ENCODE data around the gene TMEM37.

TMEM37 gene

GRCh38 chr2:119419065-119419464, 12.6 kb upstream of the TMEM37 start:
- no peak for DNase-seq

- DNase-seq: no peak
These were observed 11.7 kb upstream of the TMEM37 start for GRCh38 chr2:119419803-119420508.

DNA sequence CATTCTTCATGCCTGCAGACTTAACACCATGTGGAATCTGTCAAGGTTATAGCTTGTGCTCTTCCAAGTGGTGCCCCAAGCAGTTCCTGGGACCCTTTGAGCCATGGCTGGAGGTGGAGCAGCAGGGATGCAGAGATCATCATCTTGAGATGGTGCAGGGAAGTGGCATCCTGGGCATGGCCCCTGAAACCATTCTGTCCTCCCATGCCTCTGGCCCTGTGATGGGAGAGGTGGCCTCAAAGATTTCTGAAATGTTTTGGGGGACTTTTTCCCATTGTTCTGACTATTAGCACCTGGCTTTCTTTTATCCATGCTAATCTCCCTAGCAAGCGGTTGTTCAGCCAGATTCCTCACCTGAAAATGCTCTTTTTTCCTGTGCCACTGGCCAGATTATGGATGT, 10.3 kb upstream of the TMEM37 start:
- no peak for DNase-seq

DNA sequence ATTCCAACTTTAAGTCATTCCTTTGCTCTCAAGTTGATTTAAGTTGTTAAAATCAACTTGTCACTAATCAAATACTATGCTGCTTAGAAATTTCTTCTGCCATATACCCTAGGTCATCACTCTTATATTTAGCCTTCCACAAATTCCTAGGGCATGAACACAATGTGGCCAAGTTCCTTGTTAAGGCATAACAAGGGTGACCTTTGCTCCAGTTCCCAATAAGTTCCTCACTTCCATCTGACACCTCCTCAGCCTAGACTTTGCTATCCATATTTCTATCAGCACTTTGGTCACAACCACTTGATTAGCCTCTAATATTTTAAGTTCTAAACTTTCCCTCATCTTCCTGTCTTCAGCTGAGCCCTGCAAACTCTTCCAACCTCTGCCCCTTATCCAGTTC, 9.9 kb upstream of the TMEM37 start:
- DNase-seq: no peak

GRCh38 chr2:119422360-119423107, 9.1 kb upstream of the TMEM37 start:
- DNase-seq: no peak

DNA sequence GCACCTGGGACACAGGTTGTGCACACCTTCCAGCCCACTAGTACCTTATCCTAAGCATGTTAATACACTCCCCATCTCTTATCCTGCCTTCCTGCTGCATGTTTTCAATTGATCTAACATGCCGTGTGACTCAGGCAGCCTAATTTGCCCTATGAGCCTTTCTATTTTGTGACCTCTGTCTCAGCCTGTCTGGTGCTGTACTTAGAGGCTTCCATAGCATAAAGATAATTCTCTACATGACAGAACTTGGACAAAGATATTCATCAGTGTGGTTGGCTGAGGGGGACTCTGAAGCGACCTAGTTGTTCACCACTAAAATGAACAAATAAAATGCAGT, 8.6 kb upstream of the TMEM37 start:
- DNase-seq: no peak

GRCh38 chr2:119423811-119424210, 7.8 kb upstream of the TMEM37 start:
- DNase-seq: no peak

GRCh38 chr2:119424284-119425118, 7.2 kb upstream of the TMEM37 start:
- no peak for DNase-seq

DNA sequence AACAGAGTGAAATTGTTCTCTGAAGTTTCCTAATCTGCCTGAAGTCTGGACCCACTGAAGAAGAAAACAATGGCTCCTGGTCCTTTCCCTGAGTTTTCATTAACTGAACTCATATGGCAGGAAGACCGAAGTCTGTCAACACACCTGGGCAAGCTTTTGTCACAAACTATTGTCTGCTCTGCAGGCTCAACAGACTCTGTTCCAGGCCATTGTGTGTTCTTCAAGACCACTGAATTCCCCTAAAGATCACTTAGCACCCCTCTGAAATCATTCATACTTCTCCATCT, 6.6 kb upstream of the TMEM37 start:
- DNase-seq: no peak

DNA sequence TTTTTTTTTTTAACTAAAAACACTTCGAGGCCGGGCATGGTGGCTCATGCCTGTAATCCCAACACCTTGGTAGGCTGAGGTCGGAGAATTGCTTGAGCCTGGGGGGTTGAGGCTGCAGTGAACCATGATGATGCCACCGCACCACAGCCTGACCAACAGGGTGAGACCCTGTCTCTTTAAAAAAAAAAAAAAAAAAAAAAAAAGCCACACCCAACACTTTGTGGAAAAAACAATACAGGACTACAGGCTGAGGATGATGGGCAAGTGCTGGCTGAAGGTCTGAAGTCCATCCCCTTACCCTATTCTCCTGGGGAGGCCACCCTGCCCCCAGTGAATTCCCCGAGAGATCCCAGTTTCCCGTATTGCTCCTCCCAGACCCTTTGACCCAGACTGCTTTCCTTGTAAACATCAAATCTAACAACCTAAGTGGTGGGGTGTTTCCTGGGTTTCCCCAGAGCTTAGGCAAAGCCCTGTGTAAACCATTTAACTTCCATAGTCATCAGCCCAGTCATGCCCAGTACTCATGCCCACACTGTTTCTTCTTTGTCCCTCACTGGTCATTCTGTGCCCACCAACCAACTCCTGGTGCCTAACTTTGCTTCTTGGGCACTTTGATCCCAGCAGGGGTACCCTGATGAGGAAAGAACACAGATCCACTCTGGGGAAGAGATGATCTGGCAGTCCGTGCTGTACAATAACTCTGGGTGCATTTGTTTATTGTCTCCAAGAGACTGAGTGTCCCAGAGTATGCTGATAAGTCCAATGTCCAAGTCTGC, 5.8 kb upstream of the TMEM37 start:
- peak; percentile 19 for DNase-seq

DNA sequence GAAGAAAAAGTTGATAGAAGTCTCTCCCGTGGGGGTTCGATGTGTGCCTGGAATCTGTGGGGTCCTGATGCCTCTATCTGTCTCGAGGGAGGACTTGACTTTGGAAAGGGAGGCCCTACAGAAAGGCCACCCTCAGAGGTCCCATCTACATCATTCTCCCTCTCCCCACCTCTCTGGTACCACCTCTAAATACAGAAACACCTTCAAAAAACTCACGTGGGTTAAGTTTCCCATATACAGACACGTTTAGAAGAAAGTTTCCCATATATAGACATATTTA, 5.3 kb upstream of the TMEM37 start:
- DNase-seq: no peak

GRCh38 chr2:119426801-119427395, 4.8 kb upstream of the TMEM37 start:
- peak; percentile 43 for DNase-seq

DNA sequence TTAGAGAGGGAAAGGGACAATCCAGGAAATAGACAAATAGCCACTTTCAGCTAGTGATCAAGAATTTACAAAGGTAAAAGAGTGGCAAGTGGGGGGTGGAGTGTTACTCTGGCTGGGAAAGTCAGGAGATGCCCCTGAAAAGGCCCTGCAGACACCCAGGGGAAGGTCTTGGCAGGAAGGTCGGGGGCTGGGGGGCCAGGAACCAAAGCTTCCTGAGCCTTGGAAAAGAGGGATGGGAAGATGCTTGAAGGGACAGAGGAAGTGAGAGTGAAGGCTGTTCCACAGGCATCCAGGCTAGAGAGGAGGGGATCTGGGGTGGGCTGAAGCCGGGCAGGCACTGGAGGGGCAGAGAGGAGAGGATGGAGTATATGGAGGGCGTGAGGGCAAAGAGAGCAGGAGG, 3.9 kb upstream of the TMEM37 start:
- no peak for DNase-seq

DNA sequence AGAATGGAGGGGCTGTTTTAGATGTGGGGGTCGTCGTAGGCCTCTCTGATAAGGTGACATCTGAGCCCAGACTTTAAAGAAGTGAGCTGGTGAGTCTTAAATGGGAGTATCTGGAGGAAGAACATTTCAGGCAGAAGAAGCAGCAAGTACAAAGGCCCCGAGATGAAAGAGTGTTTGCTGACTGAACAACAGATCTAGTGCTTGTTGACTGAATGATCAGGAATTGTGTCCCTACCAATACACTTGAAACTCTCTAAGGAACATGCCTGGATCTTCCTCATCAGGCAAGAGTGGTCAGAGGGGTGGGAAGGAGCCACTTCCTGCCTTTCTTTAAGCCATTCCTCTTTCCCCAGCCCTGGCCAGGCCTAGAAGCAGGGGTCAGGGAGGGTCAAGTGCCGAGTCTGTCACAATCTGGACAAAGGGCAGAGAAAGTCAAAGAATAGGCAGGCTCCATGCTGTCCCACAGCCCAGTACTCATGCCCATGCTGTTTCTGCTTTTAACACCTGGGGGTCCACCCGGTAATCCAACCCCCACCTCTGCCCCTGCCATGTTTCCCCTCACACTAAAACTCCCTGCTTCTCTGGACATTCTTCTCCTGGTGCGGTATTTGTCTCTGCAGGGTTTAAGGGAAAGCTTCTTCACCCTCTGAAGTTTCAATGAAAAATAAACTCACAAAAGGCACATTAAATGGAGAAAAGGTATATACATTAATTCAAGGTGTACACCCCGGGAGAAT, 3.0 kb upstream of the TMEM37 start:
- peak; percentile 44 for DNase-seq

DNA sequence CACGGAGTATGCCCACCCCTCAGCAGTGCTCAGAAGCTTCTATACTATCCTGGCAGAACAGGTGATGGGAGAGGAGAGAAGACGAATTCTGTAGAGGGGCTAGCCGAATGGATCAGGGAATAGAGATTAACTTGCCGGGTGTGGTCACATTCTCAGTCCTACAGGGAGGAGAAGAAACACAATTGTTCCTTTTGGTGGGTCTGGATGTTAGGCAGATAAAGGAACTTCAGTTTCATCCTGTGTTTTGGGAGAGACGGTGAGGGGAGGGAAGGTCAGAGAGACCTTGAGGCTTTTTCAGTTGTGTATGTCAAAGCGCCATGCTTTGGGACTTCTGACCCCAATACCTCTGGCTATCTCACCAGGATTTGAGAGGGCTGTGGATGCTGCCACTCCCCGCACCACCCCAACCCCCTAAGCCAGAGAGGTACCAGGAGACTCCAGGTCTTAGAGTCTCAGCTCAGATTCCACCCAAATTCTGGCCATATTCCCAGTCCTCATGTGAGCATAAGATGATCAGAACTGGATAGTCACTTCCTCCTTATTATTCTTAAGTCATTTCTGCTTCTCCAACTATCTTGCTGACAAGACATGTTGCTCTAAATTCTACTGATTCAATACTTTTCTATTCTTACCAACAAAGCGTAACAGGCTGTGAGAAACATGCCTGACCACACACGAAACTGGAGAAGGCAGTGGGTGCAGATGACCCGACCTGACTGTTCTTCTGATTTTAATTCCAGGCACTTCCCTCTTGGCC, 2.3 kb upstream of the TMEM37 start:
- DNase-seq: peak; percentile 69

GRCh38 chr2:119430023-119430498, 1.6 kb upstream of the TMEM37 start:
- no peak for DNase-seq

GRCh38 chr2:119431976-119432850, 559 bp downstream of the TMEM37 start:
- peak; percentile 43 for DNase-seq

DNA sequence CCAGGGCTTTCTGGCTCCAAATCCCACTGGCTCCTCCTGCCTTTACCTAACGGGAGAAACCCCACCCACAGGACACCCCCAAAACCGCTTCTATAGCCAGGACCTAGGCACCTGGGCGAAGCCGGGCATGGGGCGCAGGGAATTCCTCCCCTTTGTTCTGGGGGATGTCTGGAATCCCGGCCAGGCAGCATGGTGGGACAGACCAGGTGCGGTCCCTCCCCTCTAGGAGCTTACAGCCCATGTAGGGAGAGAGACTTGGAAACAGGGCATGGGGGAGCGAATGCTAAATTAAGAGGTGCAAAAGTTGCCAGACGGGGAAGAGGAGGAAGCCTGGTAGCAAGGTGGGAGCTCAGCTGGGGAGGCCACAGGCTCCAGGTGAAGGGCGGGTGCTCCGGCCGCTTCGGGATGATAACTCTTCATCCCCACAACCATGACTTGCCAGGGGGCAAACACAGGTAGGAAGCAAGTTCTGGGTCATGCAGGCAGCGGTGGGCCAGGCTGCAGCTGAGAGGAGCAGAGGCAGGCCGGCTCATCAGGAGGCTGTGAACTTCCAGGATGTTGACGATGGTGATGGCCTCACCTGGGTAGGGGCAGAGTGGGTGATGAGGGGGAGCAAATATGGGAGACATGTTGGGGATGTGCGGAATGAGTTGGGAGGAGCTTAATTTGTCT, 1.3 kb downstream of the TMEM37 start:
- DNase-seq: no peak

GRCh38 chr2:119433636-119434327, 2.1 kb downstream of the TMEM37 start:
- DNase-seq: no peak

Measured in inflammatory macrophage treated with lipopolysaccharide for 4 hours (primary cell).